HG02759 (cell line): ENCODE results near the gene EPB41L5.
A peak's percentile ranks its signal among the peaks of the same experiment; 100 is the strongest.

ENCODE experiments used
- ATAC-seq: cut with Tn5 transposase; IDR thresholded peaks from one replicate; pipeline ENCODE4 v1.9.1; 2021; ENCODE audit warnings: mild to moderate bottlenecking, moderate library complexity; ENCODE audit not compliant: unreplicated experiment

EPB41L5 gene

GRCh38 chr2:120223034-120223912 is 210.4 kb downstream of the EPB41L5 start, which contains the start of gene TMEM185B:
Gene TMEM185B (minus strand): TSS chr2:120223400. CDS start chr2:120222976, 424 bp downstream.
- ATAC-seq = peak; percentile 93

DNA sequence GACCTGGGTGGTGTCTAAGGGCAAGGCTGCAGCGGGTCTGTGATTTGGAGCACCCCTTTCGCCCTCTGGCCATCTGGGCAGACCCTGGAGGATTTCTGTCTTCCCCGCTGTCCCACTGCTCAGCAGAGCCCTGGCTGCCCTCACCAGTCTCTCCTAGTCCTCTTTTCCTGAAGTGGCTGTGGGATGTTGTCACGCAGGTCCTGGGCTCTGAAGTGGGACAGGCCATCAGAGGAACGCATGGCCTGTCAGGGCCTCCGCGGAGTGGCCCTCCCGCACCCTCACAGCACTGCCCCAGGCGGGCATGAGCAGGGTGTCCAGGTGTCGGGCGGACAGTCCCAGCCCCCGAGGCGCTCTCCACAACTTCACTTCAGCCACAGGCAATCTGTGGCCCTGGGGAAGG is 211.4 kb downstream of the EPB41L5 start:
- ATAC-seq = no peak

DNA sequence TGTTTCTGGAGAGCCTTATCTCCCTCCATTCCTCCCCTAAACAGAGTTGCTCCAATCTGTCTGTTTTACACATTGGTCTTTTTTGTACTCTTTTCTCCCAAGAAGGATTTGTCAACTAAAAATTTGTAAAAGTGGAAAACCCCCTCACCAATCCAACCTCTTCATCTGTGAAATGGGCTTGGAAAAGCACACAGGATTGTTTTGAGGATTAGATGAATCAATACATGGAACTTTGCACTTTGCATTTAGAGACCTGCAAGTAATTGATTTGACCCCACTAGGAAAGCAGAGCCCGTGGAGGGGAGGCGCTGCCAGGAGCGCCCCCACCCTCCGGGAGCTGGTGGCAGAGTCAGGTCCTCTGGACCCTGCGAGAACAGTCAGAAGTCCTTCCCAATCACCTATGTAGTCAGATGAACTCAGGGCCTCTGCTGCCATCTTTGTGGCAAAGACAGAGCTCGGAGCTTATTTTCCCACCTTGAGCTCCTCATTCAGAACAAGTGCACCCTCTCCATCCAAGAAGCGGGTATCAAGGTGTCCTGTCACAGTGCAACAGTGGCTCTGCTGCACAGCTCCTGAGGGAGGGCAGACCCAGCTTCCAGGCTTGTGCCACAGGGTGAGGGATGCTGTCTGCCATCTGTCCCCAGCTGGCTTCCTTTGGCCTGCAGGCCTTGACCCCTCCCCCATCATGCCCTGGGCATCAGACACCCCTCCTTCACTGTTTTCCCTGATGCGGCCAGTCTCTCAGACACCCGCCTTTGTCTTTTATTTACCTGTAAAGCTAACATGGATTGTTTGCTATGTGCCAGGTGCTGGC is 212.1 kb downstream of the EPB41L5 start:
- no peak for ATAC-seq

- no peak for ATAC-seq
These were observed 212.7 kb downstream of the EPB41L5 start for GRCh38 chr2:120225549-120226065.

GRCh38 chr2:120226316-120226715 is 213.4 kb downstream of the EPB41L5 start:
- ATAC-seq = no peak

DNA sequence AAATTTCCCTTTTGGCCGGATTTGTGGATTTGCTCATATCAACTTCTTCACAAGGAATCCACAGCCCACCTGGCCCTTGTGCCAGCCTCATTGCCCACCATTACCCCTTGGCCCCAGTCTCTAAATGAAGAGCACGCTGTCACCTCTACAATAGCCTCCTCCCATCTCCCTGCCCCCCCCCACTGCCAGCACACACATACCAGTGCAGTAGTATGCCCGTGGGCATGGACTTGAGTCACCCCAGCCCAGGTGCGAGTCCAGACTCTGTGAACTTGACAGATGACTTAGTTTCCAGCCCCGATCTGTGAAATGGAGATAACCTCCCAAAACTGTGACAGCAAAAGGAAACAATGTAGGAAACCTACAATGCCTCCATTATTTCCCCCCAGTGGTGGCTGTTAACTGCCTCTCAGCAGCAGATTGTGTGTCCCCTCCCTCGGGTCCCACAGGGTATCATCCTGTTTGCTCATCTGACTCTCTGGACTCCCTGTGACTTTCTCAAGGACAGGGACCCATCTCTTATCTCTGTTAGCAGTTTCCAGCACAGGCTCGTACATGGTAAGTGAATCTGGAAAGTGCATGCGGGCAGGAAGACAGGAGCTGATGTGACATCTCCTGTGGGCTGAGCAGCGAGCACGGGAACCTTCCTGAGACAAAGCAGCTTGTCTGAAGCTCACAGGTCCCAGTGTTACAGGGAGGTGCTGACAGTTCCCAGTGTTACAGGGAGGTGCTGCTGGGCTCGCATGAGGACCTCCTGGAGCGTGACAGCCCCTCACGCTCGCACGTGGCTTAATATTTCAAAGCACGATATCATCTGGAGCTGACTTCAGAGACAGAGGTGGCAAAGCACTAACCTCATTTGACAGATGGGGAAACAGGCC is 214.5 kb downstream of the EPB41L5 start:
- no peak for ATAC-seq

DNA sequence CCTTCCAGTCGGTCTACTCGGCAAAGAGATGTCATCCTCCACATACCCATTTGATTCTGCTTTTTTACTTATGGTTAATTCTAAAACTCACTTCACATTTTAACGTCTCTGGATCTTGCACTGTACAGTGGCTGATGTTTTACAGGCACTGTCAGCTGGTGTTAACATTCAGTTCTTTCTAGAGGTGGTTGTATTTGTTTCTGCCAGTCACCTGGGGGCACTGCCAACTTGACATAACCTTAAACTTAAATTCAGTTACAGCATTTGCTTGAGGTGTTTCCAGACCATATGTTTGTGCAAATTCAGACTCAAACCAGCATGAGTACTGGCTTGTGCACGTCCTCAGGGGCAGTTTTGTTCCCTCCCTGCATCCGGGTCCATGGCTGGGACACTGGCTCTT is 215.6 kb downstream of the EPB41L5 start:
- ATAC-seq = no peak
